Hindlimb muscle (tissue), 1 donor: ENCODE results near the gene CNRIP1. TPM values are rescaled to one million over a fixed set of nuclear protein-coding genes. Genes with fewer than 3 reads are reported as not detected.

Experiments used
- DNase-seq: peaks from one replicate; pipeline ENCODE4 v3.0.0-alpha.2; 2013
- polyA plus RNA-seq: library from polyadenylated mRNA; unstranded; fragments of 120-200 nt; gene quantifications from one replicate; pipeline ENCODE4 v1.2.1, GENCODE V29; 2013; ENCODE audit not compliant: insufficient read length

Gene CNRIP1
- polyA plus RNA-seq, 1 donor, result 22.4 TPM

GRCh38 chr2:68250652-68251186 lies 69.0 kb downstream of the CNRIP1 start:
- peak; percentile 3 for DNase-seq

DNA sequence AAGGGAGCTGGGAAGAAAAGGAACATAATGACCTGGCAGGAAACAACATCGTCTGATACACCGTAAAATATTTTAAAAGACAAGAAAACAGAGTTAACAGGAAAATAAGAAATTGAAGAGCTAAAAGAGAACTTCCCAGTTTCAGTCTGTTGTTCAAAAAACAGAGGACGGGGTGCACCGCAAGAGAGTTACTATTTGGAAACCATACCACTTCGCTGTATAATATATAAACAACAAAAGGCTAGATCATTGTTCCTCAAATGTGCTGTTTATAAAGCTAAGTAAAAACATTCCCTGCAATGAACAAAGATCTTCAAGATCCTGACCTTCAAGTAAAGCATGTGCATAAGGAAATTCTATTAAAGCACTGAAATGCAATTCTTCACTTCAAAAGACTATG lies 69.6 kb downstream of the CNRIP1 start:
- DNase-seq, result peak; percentile 4

- DNase-seq, result no peak
Measured at GRCh38 chr2:68248806-68249205, 70.9 kb downstream of the CNRIP1 start.

DNA sequence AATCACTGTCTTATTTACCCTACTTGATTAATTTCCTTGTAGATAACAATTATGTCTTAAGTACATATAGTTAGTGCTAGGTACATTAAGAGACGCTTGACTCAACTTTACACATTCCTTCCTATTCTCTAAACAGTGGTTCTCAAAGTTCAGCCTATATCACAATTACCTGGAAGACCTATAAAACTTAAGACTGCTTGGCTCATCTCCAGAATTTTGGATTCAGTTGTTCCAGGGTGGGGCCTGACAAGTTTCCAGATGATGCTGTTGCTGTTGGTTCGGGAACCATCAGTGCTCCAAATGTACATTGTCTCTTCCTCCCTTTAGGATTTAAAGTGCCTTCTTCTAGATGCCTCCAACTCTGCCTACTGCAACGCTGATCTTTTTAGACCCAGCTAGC lies 71.4 kb downstream of the CNRIP1 start:
- no peak for DNase-seq

DNA sequence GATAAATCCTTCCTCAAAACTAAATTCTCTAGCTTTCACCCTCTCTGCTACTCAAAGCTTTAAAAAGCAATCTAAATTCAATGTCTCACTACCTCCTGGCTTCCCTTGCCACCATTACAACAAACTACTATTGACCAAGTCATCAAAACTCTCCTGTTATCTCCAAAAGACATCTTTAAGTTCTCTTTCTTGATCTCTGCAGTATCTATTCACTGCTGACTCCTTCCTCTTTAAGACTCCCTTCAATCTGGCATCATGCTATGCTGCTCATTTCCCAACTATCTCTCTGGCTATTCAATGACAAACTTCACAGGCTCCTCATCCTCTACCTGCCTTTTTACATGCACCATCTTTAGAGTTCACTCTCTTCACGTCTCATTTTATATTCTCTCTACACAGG lies 73.4 kb downstream of the CNRIP1 start:
- DNase-seq, result no peak

- no peak for DNase-seq
Measured at GRCh38 chr2:68245672-68246071, 74.1 kb downstream of the CNRIP1 start.

GRCh38 chr2:68245066-68245465 lies 74.7 kb downstream of the CNRIP1 start:
- DNase-seq, result no peak

- no peak for DNase-seq
Measured at GRCh38 chr2:68244456-68244855, 75.3 kb downstream of the CNRIP1 start.

Other genes starting within 250 kb of the CNRIP1 start
- gene PNO1, start 162.1 kb downstream of the CNRIP1 start, polyA plus RNA-seq, result 15.5 TPM
- gene PPP3R1, start 67.4 kb downstream of the CNRIP1 start, polyA plus RNA-seq, result 47.3 TPM
- gene PLEK, start 45.3 kb upstream of the CNRIP1 start, polyA plus RNA-seq, result 6.0 TPM
- 1.8 TPM for gene FBXO48, start 147.3 kb upstream of the CNRIP1 start, polyA plus RNA-seq
- 2.1 TPM for gene APLF, start 147.6 kb upstream of the CNRIP1 start, polyA plus RNA-seq